ENCODE measurements around the gene ETFRF1.

Gene ETFRF1

GRCh38 chr12:25194214-25194613 is 823 bp upstream of the ETFRF1 start:
- Mint-ChIP-seq H3K4me3 (peak overlapping the region; percentile 95), H3K27me3 (no peaks in the 10 kb centered on the region), H3K4me1 (ENCODE audit: low read depth) (peaks cover 29% of the 10 kb centered on the region), H3K27ac (no peak overlapping the region), H3K9me3 (no peaks in the 10 kb centered on the region), H3K36me3 (ENCODE audit: low read depth) (no peaks in the 10 kb centered on the region)

GRCh38 chr12:25194722-25195055 is 348 bp upstream of the ETFRF1 start:
- H3K4me1 Mint-ChIP-seq (ENCODE audit: low read depth) = peaks cover 29% of the 10 kb centered on the region
- peaks cover 2% of the 10 kb centered on the region for H3K36me3 Mint-ChIP-seq (ENCODE audit: low read depth)
- no peaks in the 10 kb centered on the region for H3K9me3 Mint-ChIP-seq
- peak overlapping the region; percentile 95 for H3K4me3 Mint-ChIP-seq
- H3K27me3 Mint-ChIP-seq = no peaks in the 10 kb centered on the region
- peak overlapping the region; percentile 97 for H3K27ac Mint-ChIP-seq

GRCh38 chr12:25197608-25198007 is 2.6 kb downstream of the ETFRF1 start:
- Mint-ChIP-seq H3K4me1 (ENCODE audit: low read depth) (peaks cover 32% of the 10 kb centered on the region), H3K4me3 (no peak overlapping the region), H3K27ac (no peak overlapping the region), H3K27me3 (no peaks in the 10 kb centered on the region), H3K36me3 (ENCODE audit: low read depth) (peaks cover 15% of the 10 kb centered on the region), H3K9me3 (no peaks in the 10 kb centered on the region)

- Mint-ChIP-seq H3K9me3 (no peaks in the 10 kb centered on the region), H3K27ac (no peak overlapping the region), H3K27me3 (no peaks in the 10 kb centered on the region), H3K36me3 (ENCODE audit: low read depth) (peaks cover 25% of the 10 kb centered on the region), H3K4me3 (no peak overlapping the region), H3K4me1 (ENCODE audit: low read depth) (peaks cover 14% of the 10 kb centered on the region)
Observed at GRCh38 chr12:25200703-25201102, 5.7 kb downstream of the ETFRF1 start.

GRCh38 chr12:25202137-25202536 is 7.1 kb downstream of the ETFRF1 start:
- Mint-ChIP-seq H3K27ac (peak overlapping the region; percentile 33), H3K4me3 (no peak overlapping the region), H3K4me1 (ENCODE audit: low read depth) (peaks cover 3% of the 10 kb centered on the region), H3K9me3 (no peaks in the 10 kb centered on the region), H3K27me3 (no peaks in the 10 kb centered on the region), H3K36me3 (ENCODE audit: low read depth) (peaks cover 34% of the 10 kb centered on the region)

- Mint-ChIP-seq H3K27me3 (no peaks in the 10 kb centered on the region), H3K27ac (no peak overlapping the region), H3K36me3 (ENCODE audit: low read depth) (peaks cover 43% of the 10 kb centered on the region), H3K4me1 (ENCODE audit: low read depth) (peaks cover 7% of the 10 kb centered on the region), H3K9me3 (no peaks in the 10 kb centered on the region), H3K4me3 (no peak overlapping the region)
Observed at GRCh38 chr12:25207411-25207810, 12.4 kb downstream of the ETFRF1 start.

- H3K4me1 Mint-ChIP-seq (ENCODE audit: low read depth) = peaks cover 7% of the 10 kb centered on the region
- no peaks in the 10 kb centered on the region for H3K9me3 Mint-ChIP-seq
- H3K27me3 Mint-ChIP-seq = no peaks in the 10 kb centered on the region
- H3K36me3 Mint-ChIP-seq (ENCODE audit: low read depth) = peaks cover 43% of the 10 kb centered on the region
- H3K27ac Mint-ChIP-seq = no peak overlapping the region
- H3K4me3 Mint-ChIP-seq = no peak overlapping the region
Observed at GRCh38 chr12:25207846-25208245, 12.8 kb downstream of the ETFRF1 start.

GRCh38 chr12:25208554-25208953 is 13.5 kb downstream of the ETFRF1 start:
- Mint-ChIP-seq H3K27ac (no peak overlapping the region), H3K27me3 (no peaks in the 10 kb centered on the region), H3K36me3 (ENCODE audit: low read depth) (peaks cover 38% of the 10 kb centered on the region)

GRCh38 chr12:25213338-25213737 is 18.3 kb downstream of the ETFRF1 start:
- H3K9me3 Mint-ChIP-seq = no peaks in the 10 kb centered on the region

More at GRCh38 chr12:25208554-25208953, 13.5 kb downstream of the ETFRF1 start:
- no peak overlapping the region for H3K4me3 Mint-ChIP-seq
- no peaks in the 10 kb centered on the region for H3K9me3 Mint-ChIP-seq
- peaks cover 7% of the 10 kb centered on the region for H3K4me1 Mint-ChIP-seq (ENCODE audit: low read depth)

GRCh38 chr12:25236190-25236589 is 41.2 kb downstream of the ETFRF1 start:
- Mint-ChIP-seq H3K4me3 (no peak overlapping the region), H3K4me1 (ENCODE audit: low read depth) (peaks cover 17% of the 10 kb centered on the region), H3K9me3 (no peaks in the 10 kb centered on the region), H3K27me3 (no peaks in the 10 kb centered on the region), H3K27ac (no peak overlapping the region), H3K36me3 (ENCODE audit: low read depth) (peaks cover 48% of the 10 kb centered on the region)

More at GRCh38 chr12:25213338-25213737, 18.3 kb downstream of the ETFRF1 start:
- peaks cover 34% of the 10 kb centered on the region for H3K36me3 Mint-ChIP-seq (ENCODE audit: low read depth)
- H3K4me3 Mint-ChIP-seq = no peak overlapping the region
- no peak overlapping the region for H3K27ac Mint-ChIP-seq
- H3K4me1 Mint-ChIP-seq (ENCODE audit: low read depth) = peaks cover 7% of the 10 kb centered on the region
- H3K27me3 Mint-ChIP-seq = no peaks in the 10 kb centered on the region

- H3K27ac Mint-ChIP-seq = no peak overlapping the region
- H3K27me3 Mint-ChIP-seq = no peaks in the 10 kb centered on the region
- peaks cover 48% of the 10 kb centered on the region for H3K36me3 Mint-ChIP-seq (ENCODE audit: low read depth)
- H3K4me1 Mint-ChIP-seq (ENCODE audit: low read depth) = peaks cover 21% of the 10 kb centered on the region
- H3K9me3 Mint-ChIP-seq = no peaks in the 10 kb centered on the region
- H3K4me3 Mint-ChIP-seq = no peak overlapping the region
Observed at GRCh38 chr12:25236626-25237025, 41.6 kb downstream of the ETFRF1 start.

GRCh38 chr12:25241167-25242020 is 46.4 kb downstream of the ETFRF1 start:
- Mint-ChIP-seq H3K27ac (no peak overlapping the region), H3K4me3 (no peak overlapping the region), H3K9me3 (no peaks in the 10 kb centered on the region), H3K36me3 (ENCODE audit: low read depth) (peaks cover 68% of the 10 kb centered on the region), H3K4me1 (ENCODE audit: low read depth) (peaks cover 52% of the 10 kb centered on the region), H3K27me3 (no peaks in the 10 kb centered on the region)

- Mint-ChIP-seq H3K36me3 (ENCODE audit: low read depth) (peaks cover 57% of the 10 kb centered on the region), H3K4me1 (ENCODE audit: low read depth) (peaks cover 53% of the 10 kb centered on the region), H3K27me3 (no peaks in the 10 kb centered on the region), H3K4me3 (no peak overlapping the region), H3K27ac (no peak overlapping the region), H3K9me3 (no peaks in the 10 kb centered on the region)
Observed at GRCh38 chr12:25242981-25243679, 48.1 kb downstream of the ETFRF1 start.

- Mint-ChIP-seq H3K4me1 (ENCODE audit: low read depth) (peaks cover 58% of the 10 kb centered on the region), H3K36me3 (ENCODE audit: low read depth) (peaks cover 53% of the 10 kb centered on the region), H3K9me3 (no peaks in the 10 kb centered on the region), H3K27ac (no peak overlapping the region), H3K27me3 (no peaks in the 10 kb centered on the region), H3K4me3 (no peak overlapping the region)
Observed at GRCh38 chr12:25243680-25243990, 48.6 kb downstream of the ETFRF1 start.

- Mint-ChIP-seq H3K36me3 (ENCODE audit: low read depth) (peaks cover 40% of the 10 kb centered on the region), H3K27ac (no peak overlapping the region), H3K9me3 (no peaks in the 10 kb centered on the region), H3K4me3 (no peak overlapping the region), H3K27me3 (no peaks in the 10 kb centered on the region), H3K4me1 (ENCODE audit: low read depth) (peaks cover 69% of the 10 kb centered on the region)
Observed at GRCh38 chr12:25245491-25245890, 50.5 kb downstream of the ETFRF1 start.
